ENCODE measurements around the gene NPW.

Gene NPW

DNA sequence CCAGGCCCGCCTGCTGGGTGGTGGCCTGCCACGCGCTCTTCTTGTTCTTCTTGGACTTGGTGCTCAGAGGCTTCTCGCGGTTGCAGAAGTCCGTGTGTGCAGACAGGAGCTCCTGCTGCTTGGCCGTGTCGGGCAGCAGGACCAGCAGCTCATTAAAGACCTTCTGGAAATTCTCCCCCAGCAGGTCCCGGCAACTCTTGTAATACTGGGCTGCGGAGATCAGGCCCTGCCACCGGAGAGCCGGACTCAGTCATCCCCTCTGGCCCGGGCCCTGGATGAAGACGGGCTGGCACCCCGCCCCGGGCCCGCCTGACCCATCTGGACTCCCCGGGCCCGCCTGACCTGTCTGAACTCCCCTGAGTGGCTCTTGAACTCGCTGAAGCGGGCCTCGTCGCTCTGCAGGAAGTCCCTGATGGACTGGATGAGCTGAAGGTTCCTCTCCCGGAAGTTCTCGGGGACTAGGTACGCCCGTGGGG, 21.2 kb upstream of the NPW start:
- CTCF ChIA-PET: no interaction called here
- no peak for DNase-seq (ENCODE audit: extremely low spot score)
- POLR2A ChIA-PET: interaction anchor here (1.4 to 1.7 kb wide), 2 partner anchors 10 to 34 kb away, joined by 3 to 6 read pairs; partner anchors contain the start of gene RPS2
- no peak for TF ChIP-seq ZNF384 (IDR thresholded peaks at IDR 0.05)
- TF ChIP-seq BHLHE40 (IDR thresholded peaks at IDR 0.05; ENCODE audit: borderline replicate concordance): no peak
- no peak for TF ChIP-seq ARNT (IDR thresholded peaks at IDR 0.05)
- no peak for TF ChIP-seq SP1 (IDR thresholded peaks at IDR 0.05)
- no peak for TF ChIP-seq SUZ12 (IDR thresholded peaks at IDR 0.05)
- no peak for TF ChIP-seq HDGF (IDR thresholded peaks at IDR 0.05; ENCODE audit: borderline replicate concordance)
- no peak for TF ChIP-seq NFRKB (IDR thresholded peaks at IDR 0.05)
- TF ChIP-seq ELF4 (IDR thresholded peaks at IDR 0.05): no peak
- TF ChIP-seq TARDBP (IDR thresholded peaks at IDR 0.05): no peak
- no peak for TF ChIP-seq FOXK2 (IDR thresholded peaks at IDR 0.05)
- no peak for TF ChIP-seq L3MBTL2 (conservative IDR thresholded peaks at IDR 0.05)
- TF ChIP-seq PKNOX1 (IDR thresholded peaks at IDR 0.05): no peak
- TF ChIP-seq FOXA1 (IDR thresholded peaks at IDR 0.05): no peak
- no peak for TF ChIP-seq FOXM1 (IDR thresholded peaks at IDR 0.05; ENCODE audit: borderline replicate concordance)
- no peak for TF ChIP-seq LEF1 (IDR thresholded peaks at IDR 0.05; ENCODE audit: borderline replicate concordance)
- TF ChIP-seq CTBP1 (IDR thresholded peaks at IDR 0.05; ENCODE audit: borderline replicate concordance): no peak

DNA sequence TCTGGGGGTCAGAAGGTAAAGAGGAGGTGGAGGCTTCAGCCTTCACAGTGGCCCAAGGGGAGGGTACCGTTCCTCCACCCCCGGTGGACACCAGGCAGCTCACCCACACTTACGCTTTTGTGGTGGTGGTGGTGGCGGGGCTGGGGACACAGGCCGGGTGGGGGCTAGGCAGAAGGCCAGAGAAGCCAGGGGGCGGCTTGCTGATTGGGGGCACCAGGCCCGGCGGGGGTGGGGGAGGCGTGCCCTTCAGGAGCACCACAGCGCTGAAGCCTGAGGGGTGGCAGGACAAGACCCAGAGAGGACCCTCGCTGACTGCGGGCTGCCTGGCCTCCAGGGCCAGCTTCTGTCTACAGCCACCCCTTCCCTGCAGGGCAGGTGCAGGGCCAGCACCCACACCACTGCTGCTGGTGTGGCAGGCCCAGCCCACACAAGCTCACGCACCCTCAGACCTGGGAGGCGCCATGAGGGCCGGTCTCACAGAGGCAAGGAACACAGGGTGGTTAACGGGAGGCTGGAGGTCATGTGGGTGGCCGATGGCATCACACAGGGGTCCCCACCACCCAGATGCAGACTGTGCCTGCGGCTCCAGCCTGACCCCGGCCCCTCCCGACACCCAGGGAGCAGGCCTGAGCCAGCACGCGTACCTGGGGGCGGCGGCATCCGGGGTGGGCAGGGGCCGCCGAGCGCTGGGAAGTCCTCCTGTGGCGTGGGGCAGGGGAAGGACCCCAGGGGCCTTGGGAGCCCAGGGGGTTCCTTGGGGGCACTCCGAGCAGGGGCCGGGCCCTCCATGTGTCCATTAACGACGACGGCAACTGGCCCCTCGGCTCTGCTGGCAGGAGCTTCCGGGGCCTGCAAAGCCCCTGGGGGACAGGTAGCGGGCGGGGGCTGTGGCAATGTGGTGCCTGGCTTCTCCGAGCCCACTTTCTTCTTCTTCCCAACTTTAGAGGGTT, 20.5 kb upstream of the NPW start:
- no peak for DNase-seq (ENCODE audit: extremely low spot score)
- TF ChIP-seq SUZ12 (IDR thresholded peaks at IDR 0.05) (no peak), FOXK2 (IDR thresholded peaks at IDR 0.05) (no peak), PKNOX1 (IDR thresholded peaks at IDR 0.05) (no peak), SP1 (IDR thresholded peaks at IDR 0.05) (no peak), ELF4 (IDR thresholded peaks at IDR 0.05) (no peak), CTBP1 (IDR thresholded peaks at IDR 0.05; ENCODE audit: borderline replicate concordance) (no peak), L3MBTL2 (conservative IDR thresholded peaks at IDR 0.05) (no peak), FOXM1 (IDR thresholded peaks at IDR 0.05; ENCODE audit: borderline replicate concordance) (no peak), FOXA1 (IDR thresholded peaks at IDR 0.05) (no peak), NFRKB (IDR thresholded peaks at IDR 0.05) (no peak), TARDBP (IDR thresholded peaks at IDR 0.05) (no peak)
- ChIA-PET POLR2A (interaction anchor here (1.4 to 1.7 kb wide), 2 partner anchors 10 to 35 kb away, joined by 3 to 6 read pairs; partner anchors contain the start of gene RPS2), CTCF (no interaction called here)

DNA sequence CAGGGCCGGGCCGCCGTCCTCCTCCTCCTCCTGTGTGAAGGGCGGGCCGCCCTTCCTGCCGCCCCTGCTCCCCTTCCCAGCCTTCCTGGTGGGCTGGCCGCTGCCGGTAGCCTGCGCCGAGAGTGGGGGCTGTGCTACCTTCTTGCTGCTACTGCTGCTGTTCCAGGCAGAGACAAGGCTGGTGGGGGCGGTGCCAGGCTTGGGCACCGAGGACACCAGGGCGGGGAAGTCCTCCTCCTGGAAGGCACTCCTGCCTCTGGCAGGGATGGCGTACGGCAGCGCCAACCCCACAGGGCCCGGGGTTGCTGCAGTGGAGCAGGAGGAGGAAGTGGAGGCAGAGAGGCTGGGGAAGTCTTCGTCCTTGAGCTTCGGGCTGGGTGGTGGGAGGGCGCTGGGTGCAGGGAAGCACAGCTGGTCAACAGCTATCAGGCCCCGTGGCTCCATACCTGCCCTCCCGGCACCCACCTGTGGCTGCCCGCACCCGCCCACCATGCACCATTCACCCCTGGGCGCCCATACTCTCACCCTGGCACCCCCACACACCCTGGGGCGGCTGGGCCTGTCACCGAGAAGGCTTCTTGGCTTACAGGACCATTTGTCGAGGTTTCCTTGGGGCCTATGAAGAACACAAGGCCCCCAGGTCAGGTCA, 19.6 kb upstream of the NPW start:
- no peak for DNase-seq (ENCODE audit: extremely low spot score)
- CTCF ChIA-PET: no interaction called here
- no peak for TF ChIP-seq SUZ12 (IDR thresholded peaks at IDR 0.05)
- TF ChIP-seq ZNF384 (IDR thresholded peaks at IDR 0.05): no peak
- TF ChIP-seq LEF1 (IDR thresholded peaks at IDR 0.05; ENCODE audit: borderline replicate concordance): no peak
- no peak for TF ChIP-seq FOXA1 (IDR thresholded peaks at IDR 0.05)
- TF ChIP-seq ELF4 (IDR thresholded peaks at IDR 0.05): no peak
- no peak for TF ChIP-seq PKNOX1 (IDR thresholded peaks at IDR 0.05)
- no peak for TF ChIP-seq L3MBTL2 (conservative IDR thresholded peaks at IDR 0.05)
- no peak for TF ChIP-seq FOXM1 (IDR thresholded peaks at IDR 0.05; ENCODE audit: borderline replicate concordance)
- no peak for TF ChIP-seq ARNT (IDR thresholded peaks at IDR 0.05)
- no peak for TF ChIP-seq SP1 (IDR thresholded peaks at IDR 0.05)
- POLR2A ChIA-PET: interaction anchor here (1.7 kb wide), 1 partner anchor 9 kb away, joined by 6 read pairs; no protein-coding TSS in a partner anchor

GRCh38 chr16:2001035-2001434, 18.6 kb upstream of the NPW start:
- TF ChIP-seq FOXA1 (IDR thresholded peaks at IDR 0.05) (no peak), ARNT (IDR thresholded peaks at IDR 0.05) (no peak)
- POLR2A ChIA-PET: interaction anchor here (1.4 kb wide), 1 partner anchor 36 kb away, joined by 3 read pairs; the partner anchor contains the start of gene RPS2
- CTCF ChIA-PET: no interaction called here
- DNase-seq (ENCODE audit: extremely low spot score): no peak

- no peak for DNase-seq (ENCODE audit: extremely low spot score)
- TF ChIP-seq FOXM1 (IDR thresholded peaks at IDR 0.05; ENCODE audit: borderline replicate concordance): no peak
- no peak for TF ChIP-seq NFRKB (IDR thresholded peaks at IDR 0.05)
- TF ChIP-seq FOXK2 (IDR thresholded peaks at IDR 0.05): no peak
- no peak for TF ChIP-seq CTBP1 (IDR thresholded peaks at IDR 0.05; ENCODE audit: borderline replicate concordance)
- no peak for TF ChIP-seq SUZ12 (IDR thresholded peaks at IDR 0.05)
- no peak for TF ChIP-seq LEF1 (IDR thresholded peaks at IDR 0.05; ENCODE audit: borderline replicate concordance)
- TF ChIP-seq ARNT (IDR thresholded peaks at IDR 0.05): no peak
- no peak for TF ChIP-seq PKNOX1 (IDR thresholded peaks at IDR 0.05)
- TF ChIP-seq FOXA1 (IDR thresholded peaks at IDR 0.05): no peak
- TF ChIP-seq BHLHE40 (IDR thresholded peaks at IDR 0.05; ENCODE audit: borderline replicate concordance): no peak
- no peak for TF ChIP-seq L3MBTL2 (conservative IDR thresholded peaks at IDR 0.05)
- no peak for TF ChIP-seq ELF4 (IDR thresholded peaks at IDR 0.05)
- no peak for TF ChIP-seq HDGF (IDR thresholded peaks at IDR 0.05; ENCODE audit: borderline replicate concordance)
- CTCF ChIA-PET: no interaction called here
- POLR2A ChIA-PET: interaction anchor here (1.4 kb wide), 1 partner anchor 37 kb away, joined by 3 read pairs; the partner anchor contains the start of gene RPS2
Observed at GRCh38 chr16:2001456-2002355, 17.9 kb upstream of the NPW start.

Data from HEK293T (cell line).